Spleen (tissue), 11 donors: ENCODE data around the gene ELMO2. TPM values are rescaled to one million over a fixed set of nuclear protein-coding genes. Genes with fewer than 3 reads are reported as not detected.

Experiments used
- DNase-seq: peaks from one replicate; pipeline ENCODE4 v3.0.0-alpha.2; 2020
- H3K27ac ChIP-seq, 8 donors: fragments of 200-600 bp; sonication (generic) in 7 of 8; 1 replicate in 4 of 8; 2 replicates in 4 of 8; pipeline versions ENCODE4 v1.5.0 to v1.8.0; 2016 to 2021; ENCODE audit warnings: inconsistent platforms in 4 of 8, mild to moderate bottlenecking in 4 of 8, moderate library complexity in 1 of 8
- H3K27me3 ChIP-seq, 7 donors: fragments of 200-600 bp; sonication (generic) in 6 of 7; replicated peaks in 1 of 7; 1 replicate in 4 of 7; 2 replicates in 3 of 7; pipeline versions ENCODE4 v1.5.0 to v1.8.0; 2016 to 2021; ENCODE audit warnings: inconsistent platforms in 3 of 7, mild to moderate bottlenecking in 1 of 7
- H3K36me3 ChIP-seq, 6 donors: fragments of 200-600 bp; sonication (generic) in 5 of 6; 1 replicate in 4 of 6; 2 replicates in 2 of 6; pipeline versions ENCODE4 v1.5.0 to v1.8.0; 2016 to 2021; ENCODE audit warnings: inconsistent platforms in 2 of 6
- H3K4me1 ChIP-seq, 6 donors: fragments of 200-600 bp; sonication (generic) in 5 of 6; 1 replicate in 3 of 6; 2 replicates in 3 of 6; pipeline versions ENCODE4 v1.5.0 to v1.8.0; 2016 to 2021; ENCODE audit warnings: inconsistent platforms in 3 of 6
- H3K4me3 ChIP-seq, 8 donors: fragments of 200-600 bp; sonication (generic) in 7 of 8; 1 replicate in 4 of 8; 2 replicates in 4 of 8; pipeline versions ENCODE4 v1.5.0 to v1.8.0; 2016 to 2021; ENCODE audit warnings: inconsistent platforms in 4 of 8, mild to moderate bottlenecking in 4 of 8, moderate library complexity in 2 of 8
- H3K9me3 ChIP-seq, 8 donors: fragments of 200-600 bp; sonication (generic) in 7 of 8; 1 replicate in 4 of 8; 2 replicates in 4 of 8; pipeline versions ENCODE4 v1.5.0 to v1.8.0; 2016 to 2021; ENCODE audit warnings: inconsistent platforms in 4 of 8
- POLR2A ChIP-seq, 3 donors: fragments of 450-650 bp; IDR thresholded peaks; one replicate each; pipeline ENCODE4 v1.5.1; 2017; ENCODE audit warnings: antibody characterized with exemption in 3 of 3, mild to moderate bottlenecking in 1 of 3
- POLR2AphosphoS5 ChIP-seq, 3 donors: sonication (generic); formaldehyde crosslinking; IDR thresholded peaks; one replicate each; pipeline ENCODE4 v1.5.1; 2017; ENCODE audit warnings: antibody characterized with exemption in 3 of 3
- WGBS, 5 donors: extraction: QIAGEN DNeasy Blood & Tissue Kit in 3 of 5; methylation state at CpG; one replicate each; pipeline versions ENCODE4 v1.1.5 to v1.1.7; 2013 to 2018; 5-methylcytosine and 5-hydroxymethylcytosine counted together
- intact Hi-C: fragments of 100-400 bp; cut with DNase I; formaldehyde crosslinking; loops from one replicate; pipeline ENCODE4 v1.15.0; 2023; ENCODE audit warnings: low total_unique reads
- polyA plus RNA-seq, 3 donors: library from polyadenylated mRNA; stranded (reverse); fragments of 200-250 nt; gene quantifications; one replicate each; pipeline ENCODE4 v1.2.1, GENCODE V29; 2013
- total RNA-seq, 7 donors: library from RNA; depleted of rRNA in 3 of 7; stranded (reverse); fragments of >200 nt in 3 of 7; fragmentation: NEBNext Ultra II Directional in 4 of 7; extraction: Animal tissue kit (Norgen Biotek cat#: 25700) in 4 of 7; gene quantifications; one replicate each; pipeline versions ENCODE4 v1.1.0 to v1.2.1, GENCODE V29; 2016 to 2021
- TF ChIP-seq, protein P1 (sequence below), 11 experiments: fragments of 200-600 bp in 7 of 11; fragments of 450-650 bp in 4 of 11; sonication (generic) in 4 of 11; IDR thresholded peaks in 8 of 11; conservative IDR thresholded peaks in 3 of 11; 1 replicate in 7 of 11; 2 replicates in 4 of 11; pipeline versions ENCODE4 v1.4.0 to v1.8.0; 2016 to 2021; ENCODE audit warnings: antibody characterized with exemption in 11 of 11, inconsistent platforms in 4 of 11, mild to moderate bottlenecking in 1 of 11
- donor health status: healthy with polysubstance abuse.
- donor health status: DM: no; HTN: no; CAD: no; lungs with moderate emphysema.
- donor health status: DM: no; HTN: no; CAD: no.
- donor health status: Bipolar disorder and iron deficiency.
- donor health status: healthy.
- donor health status: DM: no; HTN: no; CAD: no.
- donor health status: DM: yes; HTN: yes; CAD: no.

ELMO2 gene
- total and polyA plus RNA-seq, 10 donors: 17.2 to 80.2 (median 61.0) TPM

DNA sequence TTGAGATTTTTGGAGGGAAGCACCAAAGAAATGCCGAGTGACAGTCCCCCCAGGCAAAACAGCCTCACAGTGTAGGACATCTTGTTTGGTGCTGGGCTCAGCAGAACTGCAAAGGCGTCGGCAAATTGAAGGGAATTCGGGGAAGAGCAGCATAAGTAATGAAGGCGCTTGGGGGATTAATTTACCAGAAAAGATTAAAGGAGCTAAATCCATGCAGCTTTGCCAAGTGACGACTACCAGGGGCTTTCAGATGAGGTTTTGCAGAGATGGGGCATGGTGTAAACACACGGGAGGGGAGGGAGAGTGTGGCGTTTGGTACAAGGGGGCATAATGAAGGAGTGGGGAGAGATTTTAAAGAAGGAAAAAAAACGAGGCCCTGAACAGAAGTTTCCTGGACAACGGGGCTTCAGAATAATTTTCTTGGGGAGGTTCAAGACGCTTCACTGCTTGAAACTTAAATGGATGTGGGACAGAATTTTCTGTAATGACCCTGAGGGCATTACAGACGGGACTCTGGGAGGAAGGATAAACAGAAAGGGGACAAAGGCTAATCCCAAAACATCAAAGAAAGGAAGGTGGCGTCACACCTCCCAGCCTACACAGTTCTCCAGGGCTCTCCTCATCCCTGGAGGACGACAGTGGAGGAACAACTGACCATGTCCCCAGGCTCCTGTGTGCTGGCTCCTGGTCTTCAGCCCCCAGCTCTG lies 52.8 kb downstream of the ELMO2 start:
- DNase-seq: no peak
- intact Hi-C loops: no loop called here
- Histone ChIP-seq H3K27ac (no peak overlapping the region), H3K36me3 (peaks cover 0 to 98% (median 40%) of the 10 kb centered on the region in 6 donors), H3K4me3 (no peak overlapping the region), H3K27me3 (no peaks in the 10 kb centered on the region), H3K9me3 (no peaks in the 10 kb centered on the region), H3K4me1 (peaks cover 14 to 57% (median 42%) of the 10 kb centered on the region in 6 donors)
- WGBS, 5 donors: 84 to 92% (median 86%) methylated on average over 14 of the region's 14 CpGs
- peak in 1 of 3 donors; percentile 23 for TF ChIP-seq POLR2AphosphoS5 (IDR thresholded peaks at IDR 0.05)
- no peak for TF ChIP-seq POLR2A (IDR thresholded peaks at IDR 0.05)

DNA sequence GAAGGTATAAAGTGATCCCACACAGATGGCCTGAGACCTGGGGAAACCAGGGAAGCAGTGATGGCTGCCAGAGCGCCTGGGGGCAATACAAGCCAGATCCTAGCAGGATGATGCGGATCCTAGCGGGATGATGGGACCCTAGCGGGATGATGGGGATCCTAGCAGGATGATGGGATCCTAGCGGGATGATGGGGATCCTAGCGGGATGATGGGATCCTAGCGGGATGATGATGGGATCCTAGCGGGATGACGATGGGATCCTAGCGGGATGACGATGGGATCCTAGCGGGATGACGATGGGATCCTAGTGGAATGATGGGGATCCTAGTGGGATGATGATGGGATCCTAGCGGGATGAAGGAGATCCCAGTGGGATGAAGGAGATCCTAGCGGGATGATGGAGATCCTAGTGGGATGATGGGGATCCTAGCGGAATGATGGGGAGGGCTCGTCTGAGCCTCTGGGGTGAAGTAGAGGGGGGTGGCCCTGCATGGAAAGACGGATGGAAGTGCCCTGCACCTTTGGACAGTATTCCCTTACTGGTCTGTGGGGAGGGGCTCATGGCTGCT lies 54.0 kb downstream of the ELMO2 start:
- no peaks in the 10 kb centered on the region for H3K27me3 ChIP-seq
- H3K4me1 ChIP-seq: peaks cover 11 to 48% (median 31%) of the 10 kb centered on the region in 6 donors
- no peak for DNase-seq
- H3K36me3 ChIP-seq: peaks cover 0 to 98% (median 41%) of the 10 kb centered on the region in 6 donors
- TF ChIP-seq POLR2A (IDR thresholded peaks at IDR 0.05): no peak
- no peak for TF ChIP-seq POLR2AphosphoS5 (IDR thresholded peaks at IDR 0.05)
- TF ChIP-seq, protein P1, sequence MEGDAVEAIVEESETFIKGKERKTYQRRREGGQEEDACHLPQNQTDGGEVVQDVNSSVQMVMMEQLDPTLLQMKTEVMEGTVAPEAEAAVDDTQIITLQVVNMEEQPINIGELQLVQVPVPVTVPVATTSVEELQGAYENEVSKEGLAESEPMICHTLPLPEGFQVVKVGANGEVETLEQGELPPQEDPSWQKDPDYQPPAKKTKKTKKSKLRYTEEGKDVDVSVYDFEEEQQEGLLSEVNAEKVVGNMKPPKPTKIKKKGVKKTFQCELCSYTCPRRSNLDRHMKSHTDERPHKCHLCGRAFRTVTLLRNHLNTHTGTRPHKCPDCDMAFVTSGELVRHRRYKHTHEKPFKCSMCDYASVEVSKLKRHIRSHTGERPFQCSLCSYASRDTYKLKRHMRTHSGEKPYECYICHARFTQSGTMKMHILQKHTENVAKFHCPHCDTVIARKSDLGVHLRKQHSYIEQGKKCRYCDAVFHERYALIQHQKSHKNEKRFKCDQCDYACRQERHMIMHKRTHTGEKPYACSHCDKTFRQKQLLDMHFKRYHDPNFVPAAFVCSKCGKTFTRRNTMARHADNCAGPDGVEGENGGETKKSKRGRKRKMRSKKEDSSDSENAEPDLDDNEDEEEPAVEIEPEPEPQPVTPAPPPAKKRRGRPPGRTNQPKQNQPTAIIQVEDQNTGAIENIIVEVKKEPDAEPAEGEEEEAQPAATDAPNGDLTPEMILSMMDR (IDR thresholded peaks at IDR 0.05 in 8 of 11, conservative IDR thresholded peaks at IDR 0.05 in 3 of 11): no peak
- intact Hi-C loops: no loop called here
- H3K9me3 ChIP-seq: no peaks in the 10 kb centered on the region
- WGBS, 5 donors: 89 to 92% (median 90%) methylated on average over 18 of the region's 18 CpGs
- no peak overlapping the region for H3K4me3 ChIP-seq
- H3K27ac ChIP-seq: no peak overlapping the region

DNA sequence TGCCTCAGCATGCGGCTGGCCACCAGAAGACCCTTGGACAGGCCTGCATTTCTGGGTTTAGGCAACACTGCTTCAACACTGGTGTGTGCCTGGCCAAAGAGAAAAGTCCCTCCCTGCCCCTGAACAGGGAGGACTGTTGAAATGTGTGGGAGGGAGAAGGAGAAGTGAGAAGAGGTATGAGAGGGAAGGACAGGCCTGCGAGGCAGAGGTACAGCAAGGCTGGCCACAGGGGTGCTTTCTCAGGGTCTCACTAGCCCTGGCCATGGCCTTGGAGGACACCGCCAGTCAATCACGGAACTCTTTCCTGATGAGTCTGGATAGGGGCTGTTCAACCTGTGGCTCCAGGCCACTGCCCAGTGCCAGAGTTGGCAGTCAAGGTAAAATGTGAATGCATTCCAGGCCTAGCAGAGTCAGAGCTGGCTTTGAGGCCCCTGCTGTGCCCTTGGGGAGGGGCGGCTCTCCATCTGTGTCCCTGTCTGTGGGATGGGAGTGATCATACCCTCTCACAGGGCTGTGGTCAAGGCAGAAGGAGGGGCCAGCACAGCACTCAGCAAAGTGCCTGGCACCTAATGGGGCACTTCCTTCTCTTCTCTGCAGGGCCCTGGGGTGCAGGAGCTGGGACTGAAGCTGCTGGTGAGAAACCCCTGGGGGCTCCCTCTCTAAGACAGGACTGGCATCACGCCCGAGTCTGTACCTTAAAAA lies 54.9 kb downstream of the ELMO2 start:
- peak; percentile 44 for DNase-seq
- Histone ChIP-seq H3K4me1 (peaks cover 1 to 39% (median 21%) of the 10 kb centered on the region in 6 donors), H3K27me3 (no peaks in the 10 kb centered on the region), H3K4me3 (no peak overlapping the region), H3K9me3 (no peaks in the 10 kb centered on the region), H3K36me3 (peaks cover 0 to 98% (median 41%) of the 10 kb centered on the region in 6 donors), H3K27ac (peak overlapping the region in 2 of 8 donors; percentile 25 to 61)
- 77 to 95% (median 86%) methylated on average over 7 of the region's 7 CpGs for WGBS, 5 donors
- intact Hi-C loops: no loop called here
- TF ChIP-seq, protein P1 (IDR thresholded peaks at IDR 0.05 in 8 of 11, conservative IDR thresholded peaks at IDR 0.05 in 3 of 11): no peak
- TF ChIP-seq POLR2AphosphoS5 (IDR thresholded peaks at IDR 0.05): peak in 1 of 3 donors; percentile 13

DNA sequence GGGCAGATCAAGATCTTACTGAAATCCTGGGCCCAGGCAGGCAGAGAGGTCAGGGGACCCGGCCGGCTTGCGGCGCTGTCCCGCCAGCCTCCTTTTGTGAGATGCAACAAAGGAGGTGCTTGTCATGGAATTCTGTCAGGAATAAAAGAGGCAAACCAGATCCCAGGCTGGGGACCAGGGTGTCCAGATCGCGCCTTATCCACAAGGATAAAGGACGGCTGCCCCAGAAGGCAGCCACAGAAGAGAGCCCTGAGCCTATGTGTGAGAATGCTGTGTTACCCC lies 55.5 kb downstream of the ELMO2 start:
- peaks cover 0 to 98% (median 41%) of the 10 kb centered on the region in 6 donors for H3K36me3 ChIP-seq
- peaks cover 0 to 33% (median 16%) of the 10 kb centered on the region in 6 donors for H3K4me1 ChIP-seq
- H3K9me3 ChIP-seq: no peaks in the 10 kb centered on the region
- TF ChIP-seq POLR2AphosphoS5 (IDR thresholded peaks at IDR 0.05): no peak
- TF ChIP-seq, protein P1 (IDR thresholded peaks at IDR 0.05 in 8 of 11, conservative IDR thresholded peaks at IDR 0.05 in 3 of 11): no peak
- TF ChIP-seq POLR2A (IDR thresholded peaks at IDR 0.05): no peak
- DNase-seq: no peak
- peak overlapping the region in 3 of 8 donors; percentile 25 to 61 (median 30) for H3K27ac ChIP-seq
- H3K27me3 ChIP-seq: no peaks in the 10 kb centered on the region
- no peak overlapping the region for H3K4me3 ChIP-seq
- intact Hi-C loops: no loop called here
- 94 to 96% (median 96%) methylated on average over 8 of the region's 8 CpGs for WGBS, 5 donors
